Upper lobe of right lung (tissue), 1 donor: Measurements from ENCODE around the gene CSPG4. TPM values are rescaled to one million over a fixed set of nuclear protein-coding genes. Genes with fewer than 3 reads are reported as not detected.
"Not testable (repeated sequence)": the region's sequence is repeated elsewhere in the genome, so short reads cannot be mapped to it uniquely, and the experiment has no call there.

Experiments
- ATAC-seq: fragments of 200-7000 bp; cut with Tn5 transposase; one replicate; pipeline ENCODE4 v1.9.1; 2020; ENCODE audit warnings: mild to moderate bottlenecking, moderate library complexity
- DNase-seq: peaks from one replicate; pipeline ENCODE4 v3.0.0-alpha.2; 2020
- H3K27ac ChIP-seq: fragments of 200-600 bp; one replicate; pipeline ENCODE4 v1.8.0; 2022
- H3K27me3 ChIP-seq: fragments of 200-600 bp; one replicate; pipeline ENCODE4 v1.8.0; 2022; ENCODE audit warnings: mild to moderate bottlenecking
- H3K36me3 ChIP-seq: fragments of 200-600 bp; one replicate; pipeline ENCODE4 v1.8.0; 2022
- H3K4me1 ChIP-seq: fragments of 200-600 bp; one replicate; pipeline ENCODE4 v1.8.0; 2022
- H3K4me3 ChIP-seq: fragments of 200-600 bp; one replicate; pipeline ENCODE4 v1.8.0; 2022; ENCODE audit warnings: mild to moderate bottlenecking
- H3K9me3 ChIP-seq: fragments of 200-600 bp; one replicate; pipeline ENCODE4 v1.8.0; 2022
- CTCF ChIP-seq: fragments of 200-600 bp; IDR thresholded peaks from one replicate; pipeline ENCODE4 v1.8.0; 2022; ENCODE audit warnings: antibody characterized with exemption
- intact Hi-C: fragments of 100-400 bp; cut with DNase I; formaldehyde crosslinking; loops from one replicate; pipeline ENCODE4 v1.11.0; 2022
- total RNA-seq: library from RNA; stranded (reverse); fragmentation: NEBNext Ultra II Directional; extraction: Animal tissue kit (Norgen Biotek cat#: 25700); gene quantifications from one replicate; pipeline ENCODE4 v1.2.1, GENCODE V29; 2021
- donor health status: DM: no; HTN: yes; CAD: no; lungs with severe emphysema.

Gene CSPG4
- total RNA-seq, 1 donor from 2014 or later = 12.6 TPM

- no peak for TF ChIP-seq CTCF
- ATAC-seq (peak; percentile 26), DNase-seq (peak; percentile 80)
- no peaks in the 10 kb centered on the region for H3K9me3 ChIP-seq
- H3K27me3 ChIP-seq = no peaks in the 10 kb centered on the region
- peaks cover 7% of the 10 kb centered on the region for H3K36me3 ChIP-seq
- peaks cover 27% of the 10 kb centered on the region for H3K4me1 ChIP-seq
- H3K27ac ChIP-seq = peak overlapping the region; percentile 98
- peak overlapping the region; percentile 96 for H3K4me3 ChIP-seq
- intact Hi-C loops = no loop called here
These were observed 72.0 kb downstream of the CSPG4 start for GRCh38 chr15:75640483-75641178.

GRCh38 chr15:75639709-75640482, 72.8 kb downstream of the CSPG4 start, which contains the start of gene IMP3:
Gene IMP3, minus strand, starts transcription at chr15:75640224. Its CDS starts 56 bp downstream, at chr15:75640168.
- peaks cover 7% of the 10 kb centered on the region for H3K36me3 ChIP-seq
- H3K4me3 ChIP-seq = peak within 1 kb of the TSS; percentile 96
- TF ChIP-seq CTCF = no peak
- H3K4me1 ChIP-seq = peaks cover 27% of the 10 kb centered on the region
- ATAC-seq (peak; percentile 96), DNase-seq (peak; percentile 96)
- intact Hi-C loops = no loop called here
- peak within 1 kb of the TSS; percentile 98 for H3K27ac ChIP-seq
- no peaks in the 10 kb centered on the region for H3K27me3 ChIP-seq
- H3K9me3 ChIP-seq = no peaks in the 10 kb centered on the region

- no peaks in the 10 kb centered on the region for H3K27me3 ChIP-seq
- ATAC-seq (no peak), DNase-seq (no peak)
- no peaks in the 10 kb centered on the region for H3K9me3 ChIP-seq
- H3K4me1 ChIP-seq = peaks cover 27% of the 10 kb centered on the region
- H3K27ac ChIP-seq = peak overlapping the region; percentile 98
- peaks cover 7% of the 10 kb centered on the region for H3K36me3 ChIP-seq
- peak overlapping the region; percentile 96 for H3K4me3 ChIP-seq
- intact Hi-C loops = no loop called here
- TF ChIP-seq CTCF = no peak
These were observed 73.4 kb downstream of the CSPG4 start for GRCh38 chr15:75639191-75639708.

GRCh38 chr15:75637245-75638009, 75.2 kb downstream of the CSPG4 start:
- Histone ChIP-seq H3K9me3 (no peaks in the 10 kb centered on the region), H3K4me1 (peaks cover 27% of the 10 kb centered on the region), H3K27ac (peak overlapping the region; percentile 98), H3K36me3 (peaks cover 7% of the 10 kb centered on the region), H3K27me3 (no peaks in the 10 kb centered on the region), H3K4me3 (peak overlapping the region; percentile 96)
- intact Hi-C loops = no loop called here
- TF ChIP-seq CTCF = no peak
- DNase-seq (no peak), ATAC-seq (no peak)

GRCh38 chr15:75636026-75636425, 76.6 kb downstream of the CSPG4 start:
- no peak for TF ChIP-seq CTCF

GRCh38 chr15:75633922-75634321, 78.7 kb downstream of the CSPG4 start:
- H3K27ac ChIP-seq, H3K4me3 ChIP-seq, H3K27me3 ChIP-seq, ATAC-seq, H3K36me3 ChIP-seq, DNase-seq, H3K9me3 ChIP-seq, intact Hi-C loops: not testable (repeated sequence)
- peaks cover 18% of the 10 kb centered on the region for H3K4me1 ChIP-seq

More at GRCh38 chr15:75636026-75636425, 76.6 kb downstream of the CSPG4 start:
- Histone ChIP-seq H3K27ac (no peak overlapping the region), H3K36me3 (peaks cover 7% of the 10 kb centered on the region), H3K9me3 (no peaks in the 10 kb centered on the region), H3K4me1 (peaks cover 25% of the 10 kb centered on the region), H3K4me3 (no peak overlapping the region), H3K27me3 (no peaks in the 10 kb centered on the region)
- ATAC-seq (no peak), DNase-seq (no peak)
- intact Hi-C loops = no loop called here
